Activated CD4-positive, alpha-beta T cell treated with anti-CD3 and anti-CD28 coated beads, Interleukin-2, amount 50 U/mL, for 16 hours (primary cell): ENCODE results near the gene MIS12.

Source experiments
- DNase-seq: peaks from one replicate; pipeline ENCODE4 v3.0.0-alpha.2; 2020

The MIS12 gene

GRCh38 chr17:5486206-5487124, at the start of gene MIS12:
Gene MIS12 (plus strand): TSS chr17:5486566. CDS start chr17:5488863, 2,297 bp downstream.
- peak; percentile 99 for DNase-seq

GRCh38 chr17:5437721-5438317, 48.5 kb upstream of the MIS12 start:
- DNase-seq, result no peak

- DNase-seq, result peak; percentile 95
These were observed 47.5 kb upstream of the MIS12 start, which contains the start of gene C1QBP for GRCh38 chr17:5438716-5439445. Gene C1QBP (minus strand): TSS chr17:5439155. CDS start chr17:5439073, 82 bp downstream.

- DNase-seq, result no peak
These were observed 47.0 kb upstream of the MIS12 start for GRCh38 chr17:5439446-5439764.

GRCh38 chr17:5443728-5444127, 42.6 kb upstream of the MIS12 start:
- no peak for DNase-seq

GRCh38 chr17:5444209-5444608, 42.2 kb upstream of the MIS12 start:
- no peak for DNase-seq

GRCh38 chr17:5446786-5447185, 39.6 kb upstream of the MIS12 start:
- no peak for DNase-seq

GRCh38 chr17:5464717-5465507, 21.5 kb upstream of the MIS12 start:
- no peak for DNase-seq

- no peak for DNase-seq
These were observed 20.1 kb upstream of the MIS12 start for GRCh38 chr17:5466295-5466694.

GRCh38 chr17:5467416-5467815, 18.9 kb upstream of the MIS12 start:
- no peak for DNase-seq

- peak; percentile 12 for DNase-seq
These were observed 18.3 kb upstream of the MIS12 start for GRCh38 chr17:5468075-5468473.

GRCh38 chr17:5472511-5472910, 13.9 kb upstream of the MIS12 start:
- no peak for DNase-seq

GRCh38 chr17:5473906-5474305, 12.5 kb upstream of the MIS12 start:
- DNase-seq, result no peak

- no peak for DNase-seq
These were observed 7.4 kb upstream of the MIS12 start for GRCh38 chr17:5478992-5479391.

- DNase-seq, result no peak
These were observed 5.4 kb upstream of the MIS12 start for GRCh38 chr17:5480962-5481361.

GRCh38 chr17:5481451-5481850, 4.9 kb upstream of the MIS12 start:
- DNase-seq, result no peak

GRCh38 chr17:5485270-5486205, 828 bp upstream of the MIS12 start, which contains the start of gene DERL2:
Gene DERL2 (minus strand): TSS chr17:5486178. CDS start chr17:5486161, 17 bp downstream.
- DNase-seq, result no peak

- no peak for DNase-seq
These were observed 2.4 kb downstream of the MIS12 start for GRCh38 chr17:5488752-5489151.

GRCh38 chr17:5492970-5493369, 6.6 kb downstream of the MIS12 start:
- no peak for DNase-seq

GRCh38 chr17:5499476-5500231, 13.3 kb downstream of the MIS12 start:
- no peak for DNase-seq

- DNase-seq, result no peak
These were observed 13.9 kb downstream of the MIS12 start for GRCh38 chr17:5500247-5500588.
